Lung (tissue), 12 donors: ENCODE results near the gene MICU1. TPM values are rescaled to one million over a fixed set of nuclear protein-coding genes. Genes with fewer than 3 reads are reported as not detected.
"Not testable (repeated sequence)": the region's sequence is repeated elsewhere in the genome, so short reads cannot be mapped to it uniquely, and the experiment has no call there.

Experiments used
- ATAC-seq: fragments of 200-7000 bp; cut with Tn5 transposase; one replicate; pipeline ENCODE4 v1.9.1; 2020; ENCODE audit warnings: moderate number of reproducible peaks; ENCODE audit not compliant: insufficient read depth, low FRiP score
- DNase-seq, 3 donors: peaks; one replicate each; pipeline ENCODE4 v3.0.0-alpha.2; 2013 to 2017
- H3K27ac ChIP-seq, 2 donors: one replicate each; pipeline ENCODE4 v1.5.1; 2013; ENCODE audit warnings: mild to moderate bottlenecking in 2 of 2, moderate library complexity in 2 of 2, control low read depth in 1 of 2, inconsistent platforms in 1 of 2, low read depth in 1 of 2, low read length in 1 of 2
- H3K27me3 ChIP-seq, 3 donors: one replicate each; pipeline ENCODE4 v1.5.1; 2013; ENCODE audit warnings: low read length in 2 of 3; ENCODE audit not compliant: control insufficient read depth in 3 of 3, insufficient read depth in 3 of 3
- H3K36me3 ChIP-seq, 4 donors: one replicate each; pipeline ENCODE4 v1.5.1; 2013; ENCODE audit warnings: low read length in 4 of 4, mild to moderate bottlenecking in 1 of 4, moderate library complexity in 1 of 4; ENCODE audit not compliant: control insufficient read depth in 4 of 4, insufficient read depth in 4 of 4
- H3K4me1 ChIP-seq, 5 donors: one replicate each; pipeline ENCODE4 v1.5.1; 2013; ENCODE audit warnings: low read length in 5 of 5, mild to moderate bottlenecking in 2 of 5, moderate library complexity in 1 of 5; ENCODE audit not compliant: control insufficient read depth in 5 of 5, insufficient read depth in 5 of 5
- H3K4me3 ChIP-seq: one replicate; pipeline ENCODE4 v1.5.1; 2013; ENCODE audit warnings: mild to moderate bottlenecking, control low read depth, moderate library complexity
- H3K9ac ChIP-seq, 2 donors: one replicate each; pipeline ENCODE4 v1.5.1; 2013; ENCODE audit warnings: low read length in 2 of 2, control low read depth in 1 of 2; ENCODE audit not compliant: insufficient read depth in 1 of 2
- H3K9me3 ChIP-seq, 4 donors: one replicate each; pipeline ENCODE4 v1.5.1; 2013; ENCODE audit warnings: low read length in 3 of 4, mild to moderate bottlenecking in 1 of 4, moderate library complexity in 1 of 4; ENCODE audit not compliant: control insufficient read depth in 4 of 4, insufficient read depth in 3 of 4
- CTCF ChIP-seq: IDR thresholded peaks from 2 replicates; pipeline ENCODE4 v1.5.1; 2012; ENCODE audit warnings: mild to moderate bottlenecking; ENCODE audit errors: control extremely low read depth, extremely low read depth
- WGBS, 2 donors: extraction: QIAGEN DNeasy Blood & Tissue Kit; methylation state at CpG; one replicate each; pipeline ENCODE4 v1.1.7; 2013; 5-methylcytosine and 5-hydroxymethylcytosine counted together
- polyA plus RNA-seq, 2 donors: library from polyadenylated mRNA; stranded (reverse); fragments of 200-250 nt; gene quantifications; one replicate each; pipeline ENCODE4 v1.2.1, GENCODE V29; 2013
- total RNA-seq, 2 donors: library from RNA; depleted of rRNA in 1 of 2; stranded (reverse); fragments of >200 nt in 1 of 2; gene quantifications; one replicate each; pipeline ENCODE4 v1.2.1, GENCODE V29; 2014 to 2021
- donor health status: control.
- donor health status: control.
- donor health status: Bipolar disorder and iron deficiency.
- donor health status: healthy.
- donor health status: DM: yes; HTN: yes; CAD: no.

MICU1 gene
- total and polyA plus RNA-seq, 4 donors, result 41.9 to 86.4 (median 43.2) TPM

GRCh38 chr10:72449941-72450441, 175.9 kb downstream of the MICU1 start:
- H3K4me1 ChIP-seq, result no peaks in the 10 kb centered on the region
- ATAC-seq (no peak), DNase-seq (peak; percentile 49 to 65 (median 53))
- peaks cover 0 to 4% (median 2%) of the 10 kb centered on the region in 4 donors for H3K36me3 ChIP-seq
- TF ChIP-seq CTCF, result no peak
- H3K9ac ChIP-seq, result no peak overlapping the region
- 65 to 76% methylated on average over 6 of the region's 6 CpGs for WGBS, 2 donors
- no peaks in the 10 kb centered on the region for H3K27me3 ChIP-seq
- peak overlapping the region in 1 of 2 donors; percentile 47 for H3K27ac ChIP-seq
- no peaks in the 10 kb centered on the region for H3K9me3 ChIP-seq
- no peak overlapping the region for H3K4me3 ChIP-seq

GRCh38 chr10:72445851-72446250, 180.0 kb downstream of the MICU1 start:
- WGBS, 2 donors, result 92 to 96% methylated on average over 3 of the region's 3 CpGs
- Histone ChIP-seq H3K27ac (no peak overlapping the region), H3K9me3 (no peaks in the 10 kb centered on the region), H3K4me1 (no peaks in the 10 kb centered on the region), H3K27me3 (no peaks in the 10 kb centered on the region), H3K4me3 (no peak overlapping the region), H3K9ac (no peak overlapping the region), H3K36me3 (no peaks in the 10 kb centered on the region)
- TF ChIP-seq CTCF, result no peak
- no peak for ATAC-seq
- no peak for DNase-seq

GRCh38 chr10:72442969-72443368, 182.9 kb downstream of the MICU1 start:
- not testable (repeated sequence) for H3K36me3 ChIP-seq, DNase-seq, H3K9ac ChIP-seq, ATAC-seq, H3K4me3 ChIP-seq, H3K27me3 ChIP-seq, H3K27ac ChIP-seq, H3K4me1 ChIP-seq, H3K9me3 ChIP-seq
- 93 to 100% methylated on average over 2 of the region's 3 CpGs for WGBS, 2 donors

- WGBS, 2 donors, result 96 to 97% methylated on average over 12 of the region's 12 CpGs
- H3K36me3 ChIP-seq, result peaks cover 0 to 1% (median 0%) of the 10 kb centered on the region in 4 donors
- TF ChIP-seq CTCF, result no peak
Measured at GRCh38 chr10:72435570-72435969, 190.3 kb downstream of the MICU1 start.

GRCh38 chr10:72430936-72431335, 194.9 kb downstream of the MICU1 start:
- 97 to 98% methylated on average over 4 of the region's 4 CpGs for WGBS, 2 donors
- not testable (repeated sequence) for H3K4me1 ChIP-seq, H3K9ac ChIP-seq, DNase-seq, H3K9me3 ChIP-seq, H3K27me3 ChIP-seq, H3K4me3 ChIP-seq, ATAC-seq, H3K27ac ChIP-seq, H3K36me3 ChIP-seq

More at GRCh38 chr10:72435570-72435969, 190.3 kb downstream of the MICU1 start:
- no peak overlapping the region for H3K27ac ChIP-seq
- H3K9me3 ChIP-seq, result no peaks in the 10 kb centered on the region
- H3K4me3 ChIP-seq, result no peak overlapping the region
- no peak for ATAC-seq
- no peak for DNase-seq
- no peaks in the 10 kb centered on the region for H3K27me3 ChIP-seq
- H3K4me1 ChIP-seq, result no peaks in the 10 kb centered on the region
- H3K9ac ChIP-seq, result no peak overlapping the region
